Tibial artery (tissue), 4 donors: ENCODE results near the gene PBX1.

ENCODE experiments used
- DNase-seq, 2 donors: peaks; one replicate each; pipeline ENCODE4 v3.0.0-alpha.2; 2019
- H3K27ac ChIP-seq, 2 donors: fragments of 200-600 bp; sonication (generic) in 1 of 2; 1 replicate in 1 of 2; 2 replicates in 1 of 2; pipeline ENCODE4 v1.5.1; 2018 to 2019; ENCODE audit warnings: mild to moderate bottlenecking in 1 of 2
- H3K27me3 ChIP-seq, 2 donors: fragments of 200-600 bp; sonication (generic) in 1 of 2; one replicate each; pipeline versions ENCODE4 v1.5.1 to v1.6.0; 2016 to 2019
- H3K36me3 ChIP-seq, 3 donors: fragments of 200-600 bp; sonication (generic) in 2 of 3; one replicate each; pipeline ENCODE4 v1.5.1; 2016 to 2019; ENCODE audit warnings: mild to moderate bottlenecking in 2 of 3
- H3K4me1 ChIP-seq, 4 donors: fragments of 200-600 bp; sonication (generic) in 2 of 4; 1 replicate in 3 of 4; 2 replicates in 1 of 4; pipeline ENCODE4 v1.5.1; 2016 to 2019
- H3K4me3 ChIP-seq, 2 donors: fragments of 200-600 bp; sonication (generic) in 1 of 2; 1 replicate in 1 of 2; 2 replicates in 1 of 2; pipeline ENCODE4 v1.5.1; 2018 to 2019; ENCODE audit warnings: mild to moderate bottlenecking in 2 of 2
- H3K9me3 ChIP-seq, 3 donors: fragments of 200-600 bp; sonication (generic) in 1 of 3; one replicate each; pipeline ENCODE4 v1.5.1; 2016 to 2019
- intact Hi-C: fragments of 100-400 bp; cut with DNase I; formaldehyde crosslinking; loops from one replicate; pipeline ENCODE4 v1.15.0; 2023; ENCODE audit warnings: low total_unique reads
- TF ChIP-seq, protein P1 (sequence below), 2 experiments: fragments of 200-600 bp in 1 of 2; fragments of 450-650 bp in 1 of 2; IDR thresholded peaks; one replicate each; pipeline ENCODE4 v1.5.1; 2017 to 2019; ENCODE audit warnings: antibody characterized with exemption in 2 of 2, mild to moderate bottlenecking in 1 of 2, moderate library complexity in 1 of 2

The PBX1 gene

DNA sequence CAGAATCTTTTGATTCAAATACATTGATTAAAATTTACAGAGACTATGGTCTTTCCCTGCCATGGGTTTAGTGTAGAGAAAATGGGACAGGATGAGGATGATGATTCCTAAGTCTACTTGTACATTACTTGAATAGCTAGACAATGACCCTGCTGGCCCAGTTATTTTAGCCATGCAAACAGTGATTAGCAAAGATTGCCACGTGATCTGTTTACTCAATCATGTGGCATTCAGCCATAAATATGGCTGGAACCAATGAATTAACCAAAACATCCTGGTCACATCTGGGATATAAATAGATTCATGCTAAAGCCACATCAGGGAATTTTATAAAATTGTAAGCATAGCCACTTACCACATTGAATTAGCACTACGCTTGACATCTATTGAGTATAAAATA is 167.3 kb downstream of the PBX1 start:
- Histone ChIP-seq H3K27me3 (no peaks in the 10 kb centered on the region), H3K27ac (no peak overlapping the region), H3K36me3 (no peaks in the 10 kb centered on the region), H3K4me1 (peaks cover 0 to 47% (median 23%) of the 10 kb centered on the region in 4 donors), H3K9me3 (no peaks in the 10 kb centered on the region), H3K4me3 (no peak overlapping the region)
- DNase-seq, result no peak
- TF ChIP-seq, protein P1, sequence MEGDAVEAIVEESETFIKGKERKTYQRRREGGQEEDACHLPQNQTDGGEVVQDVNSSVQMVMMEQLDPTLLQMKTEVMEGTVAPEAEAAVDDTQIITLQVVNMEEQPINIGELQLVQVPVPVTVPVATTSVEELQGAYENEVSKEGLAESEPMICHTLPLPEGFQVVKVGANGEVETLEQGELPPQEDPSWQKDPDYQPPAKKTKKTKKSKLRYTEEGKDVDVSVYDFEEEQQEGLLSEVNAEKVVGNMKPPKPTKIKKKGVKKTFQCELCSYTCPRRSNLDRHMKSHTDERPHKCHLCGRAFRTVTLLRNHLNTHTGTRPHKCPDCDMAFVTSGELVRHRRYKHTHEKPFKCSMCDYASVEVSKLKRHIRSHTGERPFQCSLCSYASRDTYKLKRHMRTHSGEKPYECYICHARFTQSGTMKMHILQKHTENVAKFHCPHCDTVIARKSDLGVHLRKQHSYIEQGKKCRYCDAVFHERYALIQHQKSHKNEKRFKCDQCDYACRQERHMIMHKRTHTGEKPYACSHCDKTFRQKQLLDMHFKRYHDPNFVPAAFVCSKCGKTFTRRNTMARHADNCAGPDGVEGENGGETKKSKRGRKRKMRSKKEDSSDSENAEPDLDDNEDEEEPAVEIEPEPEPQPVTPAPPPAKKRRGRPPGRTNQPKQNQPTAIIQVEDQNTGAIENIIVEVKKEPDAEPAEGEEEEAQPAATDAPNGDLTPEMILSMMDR (IDR thresholded peaks at IDR 0.05), result no peak
- intact Hi-C loops, result no loop called here

DNA sequence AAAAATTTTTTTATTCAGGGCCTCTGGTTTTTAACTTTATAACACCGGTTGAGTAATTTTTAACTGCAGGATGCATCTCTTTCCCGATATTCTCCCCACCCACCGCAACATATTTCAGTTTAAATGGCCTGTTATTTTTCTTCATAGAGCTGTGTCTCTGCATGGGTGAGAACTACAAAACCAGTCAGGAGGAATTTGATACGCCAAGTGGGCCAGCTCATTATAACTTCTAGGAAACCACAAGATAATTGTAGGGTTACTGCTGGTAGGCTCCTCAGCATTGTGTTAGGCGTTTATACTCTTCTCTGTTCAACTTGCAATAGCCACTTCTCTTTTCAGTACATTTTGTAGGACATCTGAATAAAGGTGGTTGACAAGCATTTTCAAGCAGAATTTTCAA is 169.7 kb downstream of the PBX1 start:
- intact Hi-C loops, result no loop called here
- TF ChIP-seq, protein P1 (IDR thresholded peaks at IDR 0.05), result no peak
- DNase-seq, result no peak

GRCh38 chr1:164731161-164731876 is 172.3 kb downstream of the PBX1 start:
- DNase-seq, result no peak
- Histone ChIP-seq H3K27me3 (no peaks in the 10 kb centered on the region), H3K4me1 (peaks cover 0 to 9% (median 3%) of the 10 kb centered on the region in 4 donors), H3K27ac (no peak overlapping the region), H3K9me3 (no peaks in the 10 kb centered on the region), H3K36me3 (no peaks in the 10 kb centered on the region), H3K4me3 (no peak overlapping the region)
- intact Hi-C loops, result no loop called here
- TF ChIP-seq, protein P1 (IDR thresholded peaks at IDR 0.05), result no peak

More for the DNA sequence above, 169.7 kb downstream of the PBX1 start:
- Histone ChIP-seq H3K9me3 (no peaks in the 10 kb centered on the region), H3K4me1 (peaks cover 0 to 34% (median 16%) of the 10 kb centered on the region in 4 donors), H3K4me3 (no peak overlapping the region), H3K27ac (no peak overlapping the region), H3K27me3 (no peaks in the 10 kb centered on the region), H3K36me3 (no peaks in the 10 kb centered on the region)

DNA sequence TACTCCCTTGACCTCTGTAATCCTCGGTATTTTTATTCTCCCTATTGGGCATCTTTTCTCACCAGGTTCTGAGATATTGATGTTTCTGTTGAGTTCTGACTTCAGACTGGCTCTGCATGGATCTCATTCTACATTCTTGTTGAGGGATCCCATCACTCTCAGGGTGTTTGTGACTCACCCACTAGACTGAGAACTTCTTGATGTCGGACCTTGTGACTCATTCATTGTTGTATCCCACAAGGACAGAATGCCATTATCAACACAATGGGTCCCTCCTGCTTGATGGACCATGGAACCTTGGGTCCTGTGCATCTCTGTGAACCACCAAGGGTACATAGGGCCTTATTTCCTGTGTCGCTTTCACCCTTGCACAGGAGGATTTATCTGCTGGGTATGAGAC is 174.1 kb downstream of the PBX1 start:
- Histone ChIP-seq H3K9me3 (no peaks in the 10 kb centered on the region), H3K27ac (no peak overlapping the region), H3K27me3 (no peaks in the 10 kb centered on the region), H3K36me3 (no peaks in the 10 kb centered on the region), H3K4me3 (no peak overlapping the region), H3K4me1 (no peaks in the 10 kb centered on the region)
- no peak for DNase-seq
- intact Hi-C loops, result no loop called here
- TF ChIP-seq, protein P1 (IDR thresholded peaks at IDR 0.05), result no peak

- Histone ChIP-seq H3K36me3 (no peaks in the 10 kb centered on the region), H3K9me3 (no peaks in the 10 kb centered on the region), H3K4me3 (no peak overlapping the region), H3K4me1 (no peaks in the 10 kb centered on the region), H3K27me3 (no peaks in the 10 kb centered on the region), H3K27ac (no peak overlapping the region)
- intact Hi-C loops, result no loop called here
- DNase-seq, result no peak
- TF ChIP-seq, protein P1 (IDR thresholded peaks at IDR 0.05), result no peak
Measured at GRCh38 chr1:164733734-164734133, 174.8 kb downstream of the PBX1 start.
